ENCODE data around the gene PPP1R3F.

- no peak for TF ChIP-seq CTCF (IDR thresholded peaks at IDR 0.05; ENCODE audit: insufficient read depth, low read length)
- TF ChIP-seq POLR2AphosphoS5 (IDR thresholded peaks at IDR 0.05; ENCODE audit: low read depth): no peak
Measured at GRCh38 chrX:49221868-49222267, 47.7 kb upstream of the PPP1R3F start.

All from HL-60 (cell line).